ENCODE data around the gene FAAH. TPM values are rescaled to one million over a fixed set of nuclear protein-coding genes. Genes with fewer than 3 reads are reported as not detected.

The FAAH gene
- total and polyA plus RNA-seq, 8 donors = 25.3 to 419 (median 47.4) TPM

- H3K4me3 ChIP-seq = peak overlapping the region; percentile 31 to 46 (median 38)
Measured at GRCh38 chr1:46447499-46448108, 53.5 kb downstream of the FAAH start.

GRCh38 chr1:46448109-46448911, 54.2 kb downstream of the FAAH start:
- WGBS, 5 donors = 2 to 12% (median 4%) methylated on average over 11 to 76 of the region's 76 CpGs
- DNase-seq = peak in 1 of 2 donors; percentile 29
- H3K27me3 ChIP-seq = peaks cover 9 to 81% (median 34%) of the 10 kb centered on the region in 3 donors

More at GRCh38 chr1:46447499-46448108, 53.5 kb downstream of the FAAH start:
- no peaks in the 10 kb centered on the region for H3K36me3 ChIP-seq
- TF ChIP-seq CTCF (IDR thresholded peaks at IDR 0.05) (no peak), POLR2AphosphoS5 (IDR thresholded peaks at IDR 0.05) (no peak), POLR2A (IDR thresholded peaks at IDR 0.05) (no peak), EP300 (IDR thresholded peaks at IDR 0.05) (no peak)
- no peaks in the 10 kb centered on the region for H3K9me3 ChIP-seq
- H3K27me3 ChIP-seq = peaks cover 9 to 74% (median 34%) of the 10 kb centered on the region in 3 donors
- DNase-seq = no peak
- H3K4me1 ChIP-seq = peaks cover 13 to 20% (median 18%) of the 10 kb centered on the region in 4 donors
- WGBS, 5 donors = 36 to 40% (median 38%) methylated on average over 14 of the region's 14 CpGs
- H3K27ac ChIP-seq = no peak overlapping the region
- intact Hi-C loops (cut with DNase I; ENCODE audit: low total_unique reads) = no loop called here

GRCh38 chr1:46449223-46450159, 55.4 kb downstream of the FAAH start:
- TF ChIP-seq POLR2AphosphoS5 (IDR thresholded peaks at IDR 0.05) (no peak), POLR2A (IDR thresholded peaks at IDR 0.05) (no peak), EP300 (IDR thresholded peaks at IDR 0.05) (no peak), CTCF (IDR thresholded peaks at IDR 0.05) (no peak)
- Histone ChIP-seq H3K27ac (no peak overlapping the region), H3K4me1 (peaks cover 9 to 15% (median 13%) of the 10 kb centered on the region in 4 donors), H3K27me3 (peaks cover 9 to 91% (median 34%) of the 10 kb centered on the region in 3 donors), H3K36me3 (no peaks in the 10 kb centered on the region), H3K4me3 (no peak overlapping the region), H3K9me3 (no peaks in the 10 kb centered on the region)
- intact Hi-C loops (cut with DNase I; ENCODE audit: low total_unique reads) = no loop called here
- WGBS, 5 donors = 73 to 87% (median 77%) methylated on average over 6 of the region's 6 CpGs
- no peak for DNase-seq

More at GRCh38 chr1:46448109-46448911, 54.2 kb downstream of the FAAH start:
- H3K27ac ChIP-seq = no peak overlapping the region
- intact Hi-C loops (cut with DNase I; ENCODE audit: low total_unique reads) = no loop called here
- TF ChIP-seq POLR2A (IDR thresholded peaks at IDR 0.05) = no peak
- no peak for TF ChIP-seq POLR2AphosphoS5 (IDR thresholded peaks at IDR 0.05)
- TF ChIP-seq CTCF (IDR thresholded peaks at IDR 0.05) = no peak
- TF ChIP-seq EP300 (IDR thresholded peaks at IDR 0.05) = no peak
- peak overlapping the region; percentile 31 to 46 (median 38) for H3K4me3 ChIP-seq
- peaks cover 9 to 15% (median 13%) of the 10 kb centered on the region in 4 donors for H3K4me1 ChIP-seq
- no peaks in the 10 kb centered on the region for H3K36me3 ChIP-seq
- H3K9me3 ChIP-seq = no peaks in the 10 kb centered on the region

- no peak overlapping the region for H3K27ac ChIP-seq
- no peaks in the 10 kb centered on the region for H3K9me3 ChIP-seq
- no peak for TF ChIP-seq CTCF (IDR thresholded peaks at IDR 0.05)
- TF ChIP-seq POLR2AphosphoS5 (IDR thresholded peaks at IDR 0.05) = no peak
- no peak for TF ChIP-seq EP300 (IDR thresholded peaks at IDR 0.05)
- TF ChIP-seq POLR2A (IDR thresholded peaks at IDR 0.05) = no peak
- peaks cover 9 to 15% (median 13%) of the 10 kb centered on the region in 4 donors for H3K4me1 ChIP-seq
- intact Hi-C loops (cut with DNase I; ENCODE audit: low total_unique reads) = no loop called here
- no peak for DNase-seq
- peaks cover 9 to 96% (median 34%) of the 10 kb centered on the region in 3 donors for H3K27me3 ChIP-seq
- 75 to 100% (median 86%) methylated on average over 1 of the region's 1 CpG for WGBS, 5 donors
- no peak overlapping the region for H3K4me3 ChIP-seq
- no peaks in the 10 kb centered on the region for H3K36me3 ChIP-seq
Measured at GRCh38 chr1:46450160-46450517, 56.0 kb downstream of the FAAH start.
